ENCODE measurements around the gene ZNF490.
"Not testable (repeated sequence)": the region's sequence is repeated elsewhere in the genome, so short reads cannot be mapped to it uniquely, and the experiment has no call there.

Gene ZNF490

GRCh38 chr19:12638611-12639182 lies 28.1 kb upstream of the ZNF490 start:
- no peak overlapping the region for H3K27ac Mint-ChIP-seq
- peaks cover 8% of the 10 kb centered on the region for H3K4me1 Mint-ChIP-seq (ENCODE audit: low read depth)
- H3K4me3 Mint-ChIP-seq, result no peak overlapping the region

GRCh38 chr19:12636631-12637030 lies 26.0 kb upstream of the ZNF490 start:
- Mint-ChIP-seq H3K9me3 (no peaks in the 10 kb centered on the region), H3K36me3 (ENCODE audit: low read depth) (peaks cover 24% of the 10 kb centered on the region), H3K4me1 (ENCODE audit: low read depth) (peaks cover 8% of the 10 kb centered on the region), H3K27me3 (ENCODE audit: low read depth) (no peaks in the 10 kb centered on the region), H3K4me3 (no peak overlapping the region), H3K27ac (no peak overlapping the region)

More at GRCh38 chr19:12638611-12639182, 28.1 kb upstream of the ZNF490 start:
- H3K36me3 Mint-ChIP-seq (ENCODE audit: low read depth), result peaks cover 11% of the 10 kb centered on the region
- H3K27me3 Mint-ChIP-seq (ENCODE audit: low read depth), result no peaks in the 10 kb centered on the region
- H3K9me3 Mint-ChIP-seq, result no peaks in the 10 kb centered on the region

DNA sequence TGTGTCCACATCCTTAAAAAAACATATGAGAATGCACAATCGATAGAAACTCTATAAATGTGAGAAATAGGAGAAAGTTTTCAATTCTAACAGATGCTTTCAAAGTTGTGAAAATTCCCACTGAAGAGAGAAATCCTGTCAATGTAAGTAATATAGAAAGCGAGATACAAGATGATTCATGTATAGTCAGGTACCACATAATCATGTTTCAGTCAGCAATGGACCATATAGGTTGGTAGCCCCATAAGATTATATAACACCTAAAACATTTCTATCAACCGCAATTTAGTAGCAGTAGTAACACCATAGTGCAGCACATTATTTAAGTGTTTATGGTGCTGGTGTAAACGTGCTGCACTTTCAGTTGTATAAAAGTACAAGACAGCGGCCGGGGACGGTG lies 18.6 kb upstream of the ZNF490 start:
- Mint-ChIP-seq H3K27me3 (ENCODE audit: low read depth) (no peaks in the 10 kb centered on the region), H3K9me3 (peaks cover 34% of the 10 kb centered on the region), H3K36me3 (ENCODE audit: low read depth) (peaks cover 71% of the 10 kb centered on the region), H3K4me3 (no peak overlapping the region), H3K27ac (no peak overlapping the region), H3K4me1 (ENCODE audit: low read depth) (no peaks in the 10 kb centered on the region)

DNA sequence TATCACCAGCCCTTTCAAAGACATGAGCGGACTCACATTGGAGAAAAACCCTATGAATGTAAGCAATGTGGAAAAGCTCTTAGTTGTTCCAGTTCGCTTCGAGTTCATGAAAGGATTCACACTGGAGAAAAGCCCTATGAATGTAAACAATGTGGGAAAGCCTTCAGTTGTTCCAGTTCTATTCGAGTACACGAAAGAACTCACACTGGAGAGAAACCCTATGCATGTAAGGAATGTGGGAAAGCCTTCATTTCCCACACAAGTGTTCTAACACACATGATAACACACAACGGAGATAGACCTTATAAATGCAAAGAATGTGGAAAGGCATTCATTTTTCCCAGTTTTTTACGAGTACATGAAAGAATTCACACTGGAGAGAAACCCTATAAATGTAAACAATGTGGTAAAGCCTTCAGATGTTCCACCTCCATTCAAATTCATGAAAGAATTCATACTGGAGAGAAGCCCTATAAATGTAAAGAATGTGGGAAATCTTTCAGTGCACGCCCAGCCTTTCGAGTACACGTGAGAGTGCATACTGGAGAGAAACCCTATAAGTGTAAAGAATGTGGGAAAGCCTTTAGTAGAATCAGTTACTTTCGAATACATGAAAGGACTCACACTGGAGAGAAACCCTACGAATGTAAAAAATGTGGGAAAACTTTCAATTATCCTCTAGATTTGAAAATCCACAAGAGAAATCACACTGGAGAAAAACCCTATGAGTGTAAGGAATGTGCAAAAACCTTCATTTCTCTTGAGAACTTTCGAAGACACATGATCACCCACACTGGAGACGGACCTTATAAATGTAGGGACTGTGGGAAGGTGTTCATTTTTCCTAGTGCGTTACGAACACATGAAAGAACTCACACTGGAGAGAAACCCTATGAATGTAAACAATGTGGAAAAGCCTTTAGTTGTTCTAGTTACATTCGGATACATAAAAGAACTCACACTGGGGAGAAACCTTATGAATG lies 17.7 kb upstream of the ZNF490 start:
- no peaks in the 10 kb centered on the region for H3K4me1 Mint-ChIP-seq (ENCODE audit: low read depth)
- H3K27me3 Mint-ChIP-seq (ENCODE audit: low read depth), result no peaks in the 10 kb centered on the region
- H3K4me3 Mint-ChIP-seq, result no peak overlapping the region
- peaks cover 34% of the 10 kb centered on the region for H3K9me3 Mint-ChIP-seq
- peaks cover 71% of the 10 kb centered on the region for H3K36me3 Mint-ChIP-seq (ENCODE audit: low read depth)
- no peak overlapping the region for H3K27ac Mint-ChIP-seq

DNA sequence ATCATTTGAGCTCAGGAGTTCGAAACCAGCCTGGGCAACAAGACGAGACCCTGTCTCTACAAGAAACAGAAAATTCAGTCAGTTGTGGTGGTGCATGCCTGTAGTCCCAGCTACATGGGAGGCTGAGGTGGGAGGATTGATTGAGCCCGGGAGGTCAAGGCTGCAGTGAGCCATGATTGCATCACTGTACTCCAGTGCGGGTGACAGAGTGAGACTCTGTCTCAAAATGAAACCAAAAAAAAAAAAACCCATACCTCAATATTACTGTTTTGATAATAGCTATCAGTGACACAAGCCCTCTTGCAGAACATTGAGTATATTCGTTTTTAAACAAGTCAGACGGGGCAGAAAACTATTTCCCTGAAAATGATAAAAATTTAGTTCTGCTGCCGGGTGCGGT lies 16.3 kb upstream of the ZNF490 start:
- H3K36me3 Mint-ChIP-seq (ENCODE audit: low read depth), result peaks cover 68% of the 10 kb centered on the region
- no peak overlapping the region for H3K4me3 Mint-ChIP-seq
- peaks cover 34% of the 10 kb centered on the region for H3K9me3 Mint-ChIP-seq
- no peaks in the 10 kb centered on the region for H3K27me3 Mint-ChIP-seq (ENCODE audit: low read depth)
- no peaks in the 10 kb centered on the region for H3K4me1 Mint-ChIP-seq (ENCODE audit: low read depth)
- no peak overlapping the region for H3K27ac Mint-ChIP-seq

- Mint-ChIP-seq H3K36me3 (ENCODE audit: low read depth) (peaks cover 56% of the 10 kb centered on the region), H3K4me3 (no peak overlapping the region), H3K27ac (no peak overlapping the region), H3K27me3 (ENCODE audit: low read depth) (no peaks in the 10 kb centered on the region), H3K4me1 (ENCODE audit: low read depth) (peaks cover 4% of the 10 kb centered on the region), H3K9me3 (peaks cover 22% of the 10 kb centered on the region)
These were observed 12.9 kb upstream of the ZNF490 start for GRCh38 chr19:12623361-12624031.

- H3K36me3 Mint-ChIP-seq (ENCODE audit: low read depth), result peaks cover 47% of the 10 kb centered on the region
- not testable (repeated sequence) for H3K27ac Mint-ChIP-seq; H3K4me1 Mint-ChIP-seq (ENCODE audit: low read depth); H3K9me3 Mint-ChIP-seq; H3K4me3 Mint-ChIP-seq; H3K27me3 Mint-ChIP-seq (ENCODE audit: low read depth)
These were observed 10.8 kb upstream of the ZNF490 start for GRCh38 chr19:12621253-12622024.

- no peak overlapping the region for H3K4me3 Mint-ChIP-seq
- no peak overlapping the region for H3K27ac Mint-ChIP-seq
- H3K9me3 Mint-ChIP-seq, result peaks cover 4% of the 10 kb centered on the region
- H3K27me3 Mint-ChIP-seq (ENCODE audit: low read depth), result no peaks in the 10 kb centered on the region
- H3K4me1 Mint-ChIP-seq (ENCODE audit: low read depth), result peaks cover 21% of the 10 kb centered on the region
- H3K36me3 Mint-ChIP-seq (ENCODE audit: low read depth), result peaks cover 49% of the 10 kb centered on the region
These were observed 7.0 kb upstream of the ZNF490 start for GRCh38 chr19:12617646-12618045.

GRCh38 chr19:12611361-12611699 lies 717 bp upstream of the ZNF490 start:
- Mint-ChIP-seq H3K9me3 (no peaks in the 10 kb centered on the region), H3K36me3 (ENCODE audit: low read depth) (peaks cover 30% of the 10 kb centered on the region), H3K4me1 (ENCODE audit: low read depth) (peaks cover 30% of the 10 kb centered on the region), H3K4me3 (peak overlapping the region; percentile 99), H3K27ac (peak overlapping the region; percentile 99), H3K27me3 (ENCODE audit: low read depth) (no peaks in the 10 kb centered on the region)

GRCh38 chr19:12607631-12608030 lies 3.0 kb downstream of the ZNF490 start:
- H3K9me3 Mint-ChIP-seq, result no peaks in the 10 kb centered on the region
- H3K4me3 Mint-ChIP-seq, result no peak overlapping the region
- H3K27ac Mint-ChIP-seq, result no peak overlapping the region
- peaks cover 21% of the 10 kb centered on the region for H3K4me1 Mint-ChIP-seq (ENCODE audit: low read depth)
- H3K36me3 Mint-ChIP-seq (ENCODE audit: low read depth), result peaks cover 15% of the 10 kb centered on the region
- no peaks in the 10 kb centered on the region for H3K27me3 Mint-ChIP-seq (ENCODE audit: low read depth)

DNA sequence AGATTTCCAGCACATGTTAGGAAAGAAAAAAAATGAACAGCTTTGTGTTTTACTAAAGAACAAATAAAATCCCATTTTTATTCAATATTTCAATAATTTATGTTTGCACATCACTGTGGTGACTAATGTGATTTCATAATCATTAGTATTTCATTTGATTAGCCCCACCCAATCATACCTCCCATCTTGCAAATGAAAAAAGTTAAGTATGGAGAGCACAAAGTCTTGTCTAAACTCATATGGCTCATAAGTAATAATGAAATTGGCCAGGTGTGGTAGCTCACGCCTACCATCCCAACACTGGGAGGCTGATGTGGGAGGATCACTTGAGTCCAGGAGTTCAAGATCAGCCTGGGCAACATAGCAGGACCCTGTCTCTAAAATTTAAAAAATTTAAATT lies 3.8 kb downstream of the ZNF490 start:
- Mint-ChIP-seq H3K36me3 (ENCODE audit: low read depth) (peaks cover 18% of the 10 kb centered on the region), H3K9me3 (no peaks in the 10 kb centered on the region), H3K27me3 (ENCODE audit: low read depth) (no peaks in the 10 kb centered on the region), H3K27ac (no peak overlapping the region), H3K4me3 (no peak overlapping the region), H3K4me1 (ENCODE audit: low read depth) (peaks cover 19% of the 10 kb centered on the region)

DNA sequence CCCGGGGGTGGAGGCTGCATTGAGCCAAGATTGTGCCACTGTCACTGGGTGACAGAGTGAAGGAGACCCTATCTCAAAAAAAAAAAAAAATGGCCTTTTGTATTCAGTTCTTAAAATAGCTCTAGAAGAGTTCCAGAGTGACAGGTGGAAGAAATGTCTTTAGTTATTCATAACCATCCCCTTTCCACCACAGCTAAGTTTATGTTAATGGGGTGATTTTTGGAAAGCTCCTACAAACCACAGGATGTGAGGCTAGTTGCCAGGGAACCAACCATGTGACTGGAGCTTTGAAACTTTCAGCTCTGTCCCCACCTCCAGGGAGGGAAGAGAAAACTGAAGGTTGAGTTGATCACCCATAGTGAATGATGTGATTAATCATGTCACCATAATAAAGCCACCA lies 6.9 kb downstream of the ZNF490 start:
- H3K9me3 Mint-ChIP-seq, result no peaks in the 10 kb centered on the region
- no peak overlapping the region for H3K4me3 Mint-ChIP-seq
- peaks cover 16% of the 10 kb centered on the region for H3K36me3 Mint-ChIP-seq (ENCODE audit: low read depth)
- peak overlapping the region; percentile 68 for H3K27ac Mint-ChIP-seq
- peaks cover 8% of the 10 kb centered on the region for H3K4me1 Mint-ChIP-seq (ENCODE audit: low read depth)
- no peaks in the 10 kb centered on the region for H3K27me3 Mint-ChIP-seq (ENCODE audit: low read depth)

DNA sequence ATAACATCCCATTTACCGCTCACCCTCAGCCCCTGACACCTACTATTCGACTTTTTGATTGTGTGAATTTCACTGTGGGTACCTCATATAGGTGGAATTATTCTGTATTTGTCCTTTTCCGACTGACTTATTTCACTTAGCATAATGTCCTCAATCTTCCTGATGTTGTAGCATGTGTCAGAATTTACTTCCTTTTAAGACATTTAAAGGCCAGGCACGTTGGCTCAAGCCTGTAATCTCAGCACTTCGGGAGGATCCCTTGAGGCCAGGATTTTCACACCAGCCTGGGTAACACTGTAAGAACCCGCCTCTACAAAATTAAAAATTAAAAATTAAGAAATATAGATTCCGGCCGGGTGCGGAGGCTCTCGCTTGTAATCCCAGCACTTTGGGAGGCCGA lies 13.0 kb downstream of the ZNF490 start:
- Mint-ChIP-seq H3K9me3 (no peaks in the 10 kb centered on the region), H3K4me3 (no peak overlapping the region), H3K27me3 (ENCODE audit: low read depth) (no peaks in the 10 kb centered on the region), H3K36me3 (ENCODE audit: low read depth) (peaks cover 23% of the 10 kb centered on the region), H3K4me1 (ENCODE audit: low read depth) (no peaks in the 10 kb centered on the region), H3K27ac (peak overlapping the region; percentile 36)

DNA sequence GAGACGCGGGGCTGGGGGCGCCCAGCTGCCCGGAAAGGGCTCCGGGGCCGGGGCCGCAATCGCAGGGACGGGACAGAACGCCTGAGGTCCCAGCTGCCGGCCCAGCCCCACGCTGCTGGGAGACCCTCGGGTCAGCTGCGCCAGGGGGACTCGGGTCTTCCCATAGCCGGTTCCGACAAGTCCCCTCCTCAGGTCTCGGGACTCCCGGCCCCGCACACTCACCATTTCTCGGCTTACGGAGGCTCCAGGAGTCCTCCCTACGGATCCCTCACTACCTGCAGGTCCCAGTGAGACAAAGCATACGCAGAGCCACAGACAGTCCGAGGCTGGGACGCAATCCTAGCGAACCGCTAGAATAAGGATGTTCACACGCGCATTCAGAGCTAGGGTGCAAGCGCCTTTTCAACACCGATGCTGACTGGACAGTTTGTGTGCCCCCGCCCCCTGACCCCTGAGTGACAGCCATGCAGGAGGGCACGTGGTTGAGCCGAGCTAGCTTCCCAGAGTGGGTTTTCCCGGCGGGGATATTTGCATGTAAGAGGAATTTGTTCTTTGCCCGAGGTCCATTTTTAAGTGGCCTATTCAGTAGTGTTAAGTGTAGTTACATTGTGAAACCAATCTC lies 13.6 kb downstream of the ZNF490 start:
- Mint-ChIP-seq H3K27me3 (ENCODE audit: low read depth) (no peaks in the 10 kb centered on the region), H3K27ac (no peak overlapping the region), H3K36me3 (ENCODE audit: low read depth) (peaks cover 20% of the 10 kb centered on the region), H3K4me1 (ENCODE audit: low read depth) (no peaks in the 10 kb centered on the region), H3K4me3 (no peak overlapping the region), H3K9me3 (no peaks in the 10 kb centered on the region)
